Thyroid gland (tissue), 4 donors: Measurements from ENCODE around the gene ARHGAP36.

Source experiments
- CTCF ChIP-seq, 6 experiments: fragments of 200-600 bp in 3 of 6; fragments of 450-650 bp in 3 of 6; sonication (generic) in 3 of 6; IDR thresholded peaks; one replicate each; pipeline ENCODE4 v1.5.1; 2016 to 2019; ENCODE audit warnings: antibody characterized with exemption in 6 of 6, mild to moderate bottlenecking in 2 of 6, inconsistent platforms in 1 of 6, moderate library complexity in 1 of 6
- POLR2A ChIP-seq, 2 donors: fragments of 450-650 bp; IDR thresholded peaks; one replicate each; pipeline ENCODE4 v1.6.1; 2017; ENCODE audit warnings: antibody characterized with exemption in 2 of 2, mild to moderate bottlenecking in 2 of 2, moderate library complexity in 1 of 2

GRCh38 chrX:131058136-131058868 is at the start of gene ARHGAP36:
- TF ChIP-seq CTCF (IDR thresholded peaks at IDR 0.05) (no peak), POLR2A (IDR thresholded peaks at IDR 0.05) (no peak)
